GM21367 (cell line): ENCODE data around the gene SOCS7.
"Not testable (repeated sequence)": the region's sequence is repeated elsewhere in the genome, so short reads cannot be mapped to it uniquely, and the experiment has no call there.

Source experiments
- ATAC-seq: cut with Tn5 transposase; IDR thresholded peaks from one replicate; pipeline ENCODE4 v1.9.1; 2021; ENCODE audit not compliant: unreplicated experiment

The SOCS7 gene

DNA sequence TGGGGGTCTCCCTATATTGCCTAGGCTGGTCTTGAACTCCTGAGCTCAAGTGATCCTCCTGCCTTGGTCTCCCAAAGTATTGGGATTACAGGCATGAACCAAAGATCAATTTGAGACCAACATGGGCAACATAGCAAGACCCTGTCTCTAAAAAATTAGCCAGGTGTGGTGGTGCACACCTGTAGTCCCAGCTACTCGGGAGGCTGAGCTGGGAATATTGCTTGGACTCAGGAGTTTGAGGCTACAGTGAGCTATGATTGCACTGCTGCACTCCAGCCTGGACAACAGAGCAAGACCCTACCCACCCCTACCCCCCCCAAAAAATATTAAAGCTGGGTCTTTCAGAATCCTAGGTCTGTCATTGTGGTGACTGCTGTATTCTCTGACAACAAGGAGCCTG, 85.7 kb downstream of the SOCS7 start:
- not testable (repeated sequence) for ATAC-seq

DNA sequence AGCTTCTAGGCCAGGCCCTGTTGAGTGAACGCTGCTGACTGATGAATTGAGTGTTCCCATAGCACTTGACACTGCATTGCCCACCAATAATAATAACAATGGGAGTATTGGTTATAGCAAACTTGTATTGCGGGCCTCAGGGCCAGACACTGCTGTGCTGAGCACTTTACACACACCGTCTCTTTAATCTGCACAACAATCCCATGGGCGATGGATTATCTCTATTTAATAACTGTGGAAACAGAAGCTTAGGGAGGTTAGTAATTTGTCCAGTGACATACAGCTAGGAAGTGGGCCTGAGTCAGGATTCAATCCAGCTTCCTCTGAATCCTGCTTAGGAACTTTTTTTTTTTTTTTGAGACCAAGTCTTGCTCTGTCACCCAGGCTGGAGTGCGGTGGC, 87.8 kb downstream of the SOCS7 start:
- no peak for ATAC-seq

DNA sequence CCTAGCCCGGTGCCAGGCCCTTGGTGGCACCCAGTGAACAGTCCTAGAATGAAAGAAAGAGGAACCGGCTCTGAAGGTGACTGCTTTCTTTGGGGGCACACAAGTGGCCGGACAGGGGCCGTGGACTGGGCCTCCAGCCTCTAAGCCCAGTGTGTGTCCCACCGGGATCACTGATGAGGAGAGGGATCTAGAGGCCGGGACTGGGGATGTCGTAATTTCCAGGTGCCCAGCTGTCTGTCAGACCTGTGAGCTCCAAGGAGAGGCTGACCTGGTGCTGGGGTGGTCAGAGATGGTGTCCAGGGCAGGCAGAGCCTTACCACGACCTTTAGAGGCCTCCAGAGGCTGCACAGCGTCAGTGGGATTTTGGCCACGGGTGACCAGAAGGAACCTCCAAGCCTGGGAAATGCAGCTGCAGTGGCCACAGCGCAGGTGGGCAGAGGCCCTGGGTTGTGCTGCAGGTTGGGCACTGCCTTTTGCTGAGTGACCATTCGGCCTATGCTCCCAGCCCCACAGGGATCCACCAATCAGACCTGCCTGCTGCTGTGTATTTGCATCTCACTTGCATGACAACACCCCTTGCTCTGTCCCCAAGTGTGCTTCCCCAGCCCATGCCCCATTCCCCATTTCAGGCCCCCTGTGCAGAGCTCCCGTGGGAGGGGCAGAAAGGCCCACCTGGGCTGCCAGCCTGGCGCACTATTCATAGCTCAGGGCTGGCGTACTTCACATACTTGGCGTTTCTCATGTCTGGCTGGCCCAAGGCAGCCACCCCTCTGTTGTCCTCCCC, 89.2 kb downstream of the SOCS7 start:
- no peak for ATAC-seq

DNA sequence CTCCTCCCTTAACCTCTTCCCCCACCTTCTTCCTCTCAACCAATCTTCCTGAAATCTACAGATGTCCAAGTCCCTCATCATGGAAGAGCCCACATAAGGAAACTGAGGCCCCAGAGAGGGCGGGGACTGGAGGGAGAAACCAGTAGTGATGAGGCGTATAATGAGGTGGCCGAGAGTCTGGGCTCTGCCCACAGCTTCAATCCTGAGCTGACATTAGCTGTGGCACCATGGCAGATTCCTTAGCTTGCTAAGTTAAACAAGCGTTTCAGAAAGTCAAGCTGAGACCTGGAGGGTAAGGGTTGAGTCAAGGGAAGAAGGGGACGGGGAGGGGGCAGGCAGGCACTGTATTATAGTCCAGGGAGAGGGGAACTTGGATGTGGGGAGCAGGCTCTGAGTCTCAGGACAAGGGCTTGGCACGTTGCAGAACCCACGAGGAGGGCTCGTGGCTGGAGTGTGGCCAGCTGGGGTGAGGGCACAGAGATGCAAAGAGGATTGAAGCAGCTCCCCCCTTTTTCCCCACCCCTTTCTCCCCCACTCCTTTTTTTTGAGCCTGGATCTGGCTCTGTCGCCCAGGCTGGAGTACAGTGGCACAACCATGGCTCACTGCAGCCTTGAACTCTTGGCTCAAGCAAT, 89.9 kb downstream of the SOCS7 start:
- no peak for ATAC-seq

DNA sequence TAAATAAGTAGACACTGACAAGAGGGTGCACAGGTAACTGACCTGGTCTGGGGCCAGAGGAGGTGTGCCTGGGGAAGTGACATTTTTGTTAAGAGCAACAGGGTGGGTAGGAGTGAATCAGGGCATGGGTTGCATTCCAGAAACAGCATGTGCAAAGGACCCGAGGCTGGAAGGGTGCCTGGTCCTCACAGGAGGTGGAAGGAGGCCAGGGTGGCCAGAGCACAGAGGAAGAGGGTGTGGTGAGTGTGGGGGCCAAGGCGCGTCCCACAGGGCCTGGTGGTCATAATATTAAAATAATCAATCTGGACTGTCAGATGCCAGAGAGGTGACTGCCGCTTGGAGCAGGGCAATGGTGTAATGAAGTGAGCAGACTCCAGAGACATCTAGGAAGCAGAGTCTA, 90.9 kb downstream of the SOCS7 start:
- ATAC-seq = no peak

DNA sequence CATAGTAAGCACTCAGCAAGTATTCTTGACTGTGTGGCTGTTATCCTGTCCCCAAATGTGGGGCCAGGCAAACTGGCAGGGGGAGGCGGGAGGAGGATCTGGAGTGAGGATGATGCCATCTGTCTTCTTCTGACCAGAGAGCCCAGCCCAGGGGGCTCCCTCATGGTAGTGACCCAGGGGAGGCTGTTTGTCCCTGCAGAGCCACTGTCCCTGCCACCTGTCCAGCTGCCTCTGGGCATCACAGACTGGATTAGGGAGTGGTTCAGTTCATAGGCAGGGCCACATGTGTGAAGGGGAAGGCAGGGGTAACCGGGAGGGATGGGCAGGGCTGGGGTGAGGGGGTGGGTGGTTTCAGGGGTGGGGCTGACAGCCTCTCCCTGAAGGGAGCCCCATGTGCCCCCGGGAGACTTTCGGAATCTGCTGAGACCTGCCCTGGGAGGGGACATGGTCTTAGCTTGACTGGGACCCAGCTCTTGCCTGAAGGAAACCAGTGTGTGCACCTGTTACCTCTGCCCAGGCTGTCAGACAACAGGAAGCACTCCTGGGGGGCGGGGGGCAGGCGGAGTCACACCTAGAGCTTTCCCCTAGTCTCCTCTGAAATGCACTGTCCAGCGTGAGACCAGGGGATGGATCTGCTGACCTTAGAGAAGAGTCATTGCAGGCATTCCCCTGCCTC, 91.8 kb downstream of the SOCS7 start:
- no peak for ATAC-seq

DNA sequence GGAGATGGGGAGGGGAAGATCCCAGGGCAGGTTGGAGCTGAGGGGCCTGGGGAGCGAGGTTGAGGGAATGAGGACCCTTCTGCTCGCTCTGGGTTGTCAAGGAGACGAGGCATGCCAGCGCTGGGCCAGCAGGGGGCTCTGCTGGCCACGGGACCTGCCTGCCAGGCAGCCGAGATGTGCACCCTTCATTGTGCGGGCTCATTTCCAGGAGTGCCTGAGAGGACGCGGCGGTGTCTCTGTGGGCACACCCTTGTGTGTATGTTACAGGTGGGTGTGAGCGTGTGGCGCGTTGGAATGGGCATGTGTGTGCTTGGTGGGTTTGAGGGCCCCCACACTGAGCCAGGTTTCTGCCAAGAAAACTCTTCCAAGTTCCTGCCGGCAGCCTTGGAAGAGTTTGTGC, 92.5 kb downstream of the SOCS7 start:
- ATAC-seq = no peak

DNA sequence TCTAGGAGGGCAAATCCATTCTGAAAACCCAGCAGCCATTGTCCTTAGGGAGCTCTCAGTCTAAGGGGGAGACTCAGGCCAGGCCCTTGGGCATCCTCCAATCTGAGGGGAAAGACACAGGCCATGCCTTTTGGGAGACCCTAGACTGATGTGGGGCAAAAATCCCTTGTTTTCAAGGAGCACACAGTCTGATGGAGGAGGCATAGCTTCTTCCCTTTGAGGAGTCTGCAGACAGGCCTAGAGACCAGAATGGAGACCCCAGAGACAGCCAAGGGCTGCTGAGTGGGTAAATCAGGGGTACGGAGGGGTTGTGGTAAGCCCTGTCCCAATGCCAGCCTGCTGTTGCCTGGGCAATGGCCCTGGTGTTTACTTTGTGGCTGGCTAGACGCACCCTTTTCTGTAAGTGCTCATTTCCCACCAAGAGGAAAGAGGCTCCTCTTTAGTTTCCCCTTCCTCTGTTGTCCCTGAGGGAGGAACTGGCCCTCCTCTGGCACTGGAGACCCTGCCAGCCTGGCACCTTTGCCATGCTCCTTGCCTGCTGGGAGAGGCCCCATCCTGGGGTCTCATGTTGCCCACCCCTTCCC, 96.0 kb downstream of the SOCS7 start:
- no peak for ATAC-seq

DNA sequence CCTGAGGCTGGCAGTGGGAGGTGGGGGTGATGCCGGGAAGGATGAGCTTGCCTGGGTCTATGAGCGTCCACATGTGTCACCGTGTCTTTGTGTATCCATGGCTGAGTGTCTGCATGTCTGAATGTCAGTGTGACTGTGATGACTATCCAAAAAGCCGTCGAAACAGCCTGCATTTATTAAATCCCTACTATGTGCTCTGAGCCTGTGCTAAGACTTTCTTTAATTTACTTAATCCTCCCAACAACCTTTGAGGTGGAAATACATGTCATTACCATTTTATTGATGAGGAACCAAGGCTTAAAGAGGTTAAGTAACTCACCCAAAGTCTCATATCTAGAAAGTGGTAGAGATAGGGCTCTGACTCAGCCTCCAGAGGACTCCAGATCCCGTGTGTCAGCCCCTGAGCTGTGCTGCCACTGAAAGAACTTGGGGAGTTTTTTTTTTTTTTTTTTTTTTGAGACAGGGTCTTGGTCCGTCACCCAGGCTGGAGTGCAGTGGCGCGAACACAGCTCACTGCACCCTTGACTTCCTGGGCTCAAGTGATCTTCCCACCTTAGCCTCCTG, 96.6 kb downstream of the SOCS7 start:
- ATAC-seq = no peak

DNA sequence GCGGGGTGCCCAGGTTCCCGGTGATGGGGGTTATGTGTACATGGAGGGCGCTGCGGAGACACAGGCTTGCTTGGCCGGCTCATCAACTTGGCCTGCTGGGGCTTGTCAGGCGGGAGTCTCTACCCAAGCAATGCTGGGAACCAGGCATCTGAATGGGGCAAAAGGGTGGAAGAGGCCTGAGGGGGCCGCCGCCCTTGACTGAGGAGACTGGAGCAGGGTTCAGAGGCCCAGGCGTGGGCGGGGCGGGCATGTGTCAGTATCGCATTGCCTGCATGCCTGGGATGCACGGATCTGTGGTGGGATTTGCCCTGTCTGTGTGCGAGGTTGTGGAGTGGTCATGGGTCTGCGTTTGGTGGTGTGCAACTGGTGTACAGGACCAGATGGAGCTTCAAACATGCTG, 97.7 kb downstream of the SOCS7 start:
- ATAC-seq = no peak

DNA sequence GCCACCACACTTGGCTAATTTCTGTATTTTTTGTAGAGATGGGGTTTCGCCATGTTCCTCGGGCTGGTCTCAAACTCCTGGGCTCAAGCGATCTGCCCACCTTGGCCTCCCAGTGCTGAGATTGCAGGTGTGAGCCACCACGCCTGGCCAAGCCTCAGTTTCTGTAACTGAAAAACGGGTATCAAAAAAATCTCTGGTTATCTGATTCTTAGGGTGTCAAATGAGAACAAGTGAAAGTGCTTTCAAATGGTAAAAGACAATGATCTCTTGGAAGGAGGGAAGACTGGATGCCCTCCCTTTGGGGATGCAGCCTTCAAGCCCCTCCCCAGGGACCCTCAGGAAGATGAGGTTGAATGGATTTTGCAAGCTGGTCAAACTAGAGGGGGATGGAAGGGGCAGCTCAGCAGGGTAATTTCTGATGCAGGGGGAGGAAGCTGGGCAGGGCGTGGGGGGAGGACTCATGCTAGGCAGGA, 98.9 kb downstream of the SOCS7 start:
- no peak for ATAC-seq

DNA sequence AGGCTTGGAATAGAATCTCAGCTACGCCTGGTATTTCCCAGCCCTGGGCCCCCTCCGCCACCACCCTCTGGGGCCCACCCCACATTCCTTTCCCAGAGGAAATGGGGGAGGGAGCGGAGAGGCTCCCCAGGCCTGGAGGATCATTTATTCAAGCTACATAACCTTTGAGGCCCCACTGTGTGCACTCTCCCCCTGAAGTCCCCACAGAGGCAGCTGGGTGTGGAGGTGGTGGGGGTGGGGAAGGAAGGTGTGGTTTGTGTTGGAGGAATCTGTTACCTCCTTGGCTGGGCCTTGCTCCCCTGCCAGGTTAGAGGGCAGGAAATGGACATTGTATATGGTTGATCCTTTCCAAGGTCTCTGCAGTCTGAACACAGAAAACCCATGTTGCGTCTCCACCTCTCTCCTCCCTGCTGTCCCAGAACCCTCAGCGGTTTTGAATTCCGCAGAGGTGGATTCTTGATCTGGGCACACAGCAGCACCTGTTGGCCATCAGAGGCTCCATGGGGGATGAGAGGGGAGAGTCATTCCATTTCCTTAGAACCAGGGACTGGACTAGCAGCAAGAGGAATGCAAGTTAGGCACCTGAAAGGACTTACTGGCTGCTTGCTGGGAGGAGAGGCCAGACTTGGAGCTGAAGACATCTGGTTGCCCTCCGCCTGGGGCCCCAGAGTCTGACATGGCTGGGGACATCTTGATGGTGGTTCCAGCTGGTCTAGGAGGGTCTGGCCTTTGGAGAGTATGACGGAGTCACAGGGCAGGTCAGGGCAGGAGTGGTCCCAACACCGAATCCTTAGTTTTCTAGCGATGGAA, 99.6 kb downstream of the SOCS7 start:
- no peak for ATAC-seq

DNA sequence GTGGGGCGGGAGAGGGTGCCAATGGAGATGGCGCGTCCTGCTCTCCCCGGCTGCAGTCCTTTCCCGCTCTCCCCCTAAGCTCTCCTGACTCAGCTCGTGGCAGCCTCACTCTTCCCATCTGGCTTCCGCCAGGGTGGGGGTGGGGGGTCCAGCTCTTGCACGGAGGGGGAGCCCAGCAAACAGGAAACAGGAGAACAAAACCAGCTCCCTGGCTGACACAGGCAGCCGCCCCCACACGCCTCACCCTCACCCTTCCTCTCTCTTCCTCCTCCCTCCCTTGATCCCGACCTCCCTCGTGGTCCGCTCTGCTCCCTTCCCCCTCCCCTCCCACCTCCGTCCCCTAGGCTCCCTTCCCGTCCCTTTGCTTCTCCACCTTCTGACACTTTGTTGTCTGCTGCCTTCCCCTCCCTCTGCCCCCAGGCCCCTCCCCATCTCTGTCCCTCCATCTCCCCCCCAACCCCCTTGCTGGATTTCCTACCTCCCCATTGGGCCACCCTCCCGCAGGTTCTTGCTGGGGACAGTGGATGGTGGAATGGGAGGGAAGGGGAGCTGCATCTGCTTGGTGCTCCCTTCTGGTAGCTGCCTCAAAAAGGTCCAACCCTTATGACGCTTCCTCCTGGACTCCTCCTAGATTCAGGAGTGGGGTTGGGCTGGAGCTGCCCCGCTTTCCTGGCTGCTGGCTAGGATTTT, 100.3 kb downstream of the SOCS7 start:
- ATAC-seq = no peak

DNA sequence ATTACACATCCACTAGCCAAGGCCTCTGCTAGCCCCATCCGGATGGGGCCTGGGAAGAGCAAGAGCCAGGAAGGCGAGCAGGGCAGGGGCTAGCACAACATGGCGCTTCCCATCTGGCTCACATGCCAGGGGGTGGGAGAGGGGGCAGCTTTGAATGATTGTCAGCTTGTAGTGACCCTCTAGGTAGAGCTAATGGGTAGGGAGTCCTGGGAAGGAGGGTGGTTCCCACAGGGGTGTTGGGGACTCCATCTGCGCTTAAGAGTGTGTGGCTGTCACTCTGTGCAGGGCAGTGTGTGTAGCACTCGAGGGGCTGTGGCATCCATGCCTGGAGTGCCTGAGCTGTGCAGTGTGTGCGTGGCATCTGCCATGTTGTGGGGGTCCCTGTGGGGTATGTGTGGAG, 101.1 kb downstream of the SOCS7 start:
- ATAC-seq = no peak

DNA sequence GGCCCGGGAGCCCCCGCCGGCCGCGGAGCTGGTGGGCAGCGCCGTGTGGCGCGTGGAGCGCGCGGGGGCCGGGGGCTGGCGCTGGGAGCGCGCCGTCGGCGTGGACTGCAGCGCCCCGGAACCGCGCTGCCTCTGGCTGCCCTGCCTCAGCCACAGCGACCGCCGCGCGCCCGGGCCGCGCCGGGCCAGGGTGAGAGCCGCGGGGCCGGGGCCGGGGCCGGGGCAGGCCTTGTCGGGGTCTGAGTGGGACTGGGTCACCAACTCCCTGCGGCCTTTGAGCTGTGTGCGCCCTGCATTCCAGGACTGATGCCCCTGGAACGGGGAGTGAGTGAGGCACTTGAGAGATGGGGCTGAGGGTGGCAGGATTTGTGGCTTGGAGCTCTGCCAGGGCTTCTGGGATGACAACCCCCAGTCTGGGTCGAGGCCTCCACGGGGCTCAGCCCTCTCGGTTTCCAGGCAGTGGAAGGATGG, 102.3 kb downstream of the SOCS7 start:
- no peak for ATAC-seq

DNA sequence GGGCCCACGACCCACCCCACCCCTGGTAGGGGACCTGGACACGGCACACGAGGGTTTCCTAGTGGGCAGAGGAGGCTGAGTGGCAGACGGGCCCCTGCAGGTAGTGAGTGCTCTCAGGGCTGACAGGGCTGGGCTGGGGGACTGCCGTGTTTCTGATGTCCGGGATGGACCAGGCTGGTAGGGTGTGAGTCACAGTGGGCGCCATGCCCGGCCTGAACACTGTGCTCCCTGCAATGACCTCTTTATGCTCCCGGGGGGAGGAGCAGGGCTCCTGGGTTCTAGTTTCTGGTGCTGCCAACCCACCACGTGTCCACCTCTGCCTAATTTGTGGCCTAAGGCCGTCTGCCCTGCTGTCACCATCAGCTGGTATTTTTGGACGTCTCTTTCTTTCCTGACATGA, 102.9 kb downstream of the SOCS7 start:
- ATAC-seq = no peak
